ENCODE measurements around the gene MIB2. TPM values are rescaled to one million over a fixed set of nuclear protein-coding genes. Genes with fewer than 3 reads are reported as not detected.
A peak's percentile ranks its signal among the peaks of the same experiment; 100 is the strongest.
"Not testable (repeated sequence)": the region's sequence is repeated elsewhere in the genome, so short reads cannot be mapped to it uniquely, and the experiment has no call there.

The MIB2 gene
- total RNA-seq, 1 donor from 2014 or later = 65.1 TPM

DNA sequence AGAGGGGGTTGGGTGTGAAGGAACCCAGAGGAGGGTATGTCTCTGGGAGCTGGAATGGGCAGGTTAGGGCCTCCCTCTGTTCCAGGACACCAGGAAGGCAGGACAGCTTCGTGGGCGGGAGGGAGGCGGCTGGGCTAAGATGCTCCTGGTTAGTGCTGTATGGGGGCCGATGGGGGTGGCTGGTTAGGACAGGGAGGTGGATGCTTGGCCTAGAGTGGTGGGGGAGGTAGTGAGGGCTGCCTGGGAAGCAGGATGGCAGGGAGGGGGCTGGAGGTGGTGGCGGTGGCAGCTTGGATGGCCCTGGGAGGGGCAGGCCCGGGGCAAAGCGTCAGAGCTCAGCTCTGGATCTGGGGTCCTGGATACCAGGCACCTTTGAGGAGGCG is 10.5 kb downstream of the MIB2 start:
- no peak for ATAC-seq
- no peak for DNase-seq (ENCODE audit: low spot score)

GRCh38 chr1:1626207-1627141 is 11.2 kb downstream of the MIB2 start:
- ATAC-seq (no peak), DNase-seq (ENCODE audit: low spot score) (peak; percentile 45)

DNA sequence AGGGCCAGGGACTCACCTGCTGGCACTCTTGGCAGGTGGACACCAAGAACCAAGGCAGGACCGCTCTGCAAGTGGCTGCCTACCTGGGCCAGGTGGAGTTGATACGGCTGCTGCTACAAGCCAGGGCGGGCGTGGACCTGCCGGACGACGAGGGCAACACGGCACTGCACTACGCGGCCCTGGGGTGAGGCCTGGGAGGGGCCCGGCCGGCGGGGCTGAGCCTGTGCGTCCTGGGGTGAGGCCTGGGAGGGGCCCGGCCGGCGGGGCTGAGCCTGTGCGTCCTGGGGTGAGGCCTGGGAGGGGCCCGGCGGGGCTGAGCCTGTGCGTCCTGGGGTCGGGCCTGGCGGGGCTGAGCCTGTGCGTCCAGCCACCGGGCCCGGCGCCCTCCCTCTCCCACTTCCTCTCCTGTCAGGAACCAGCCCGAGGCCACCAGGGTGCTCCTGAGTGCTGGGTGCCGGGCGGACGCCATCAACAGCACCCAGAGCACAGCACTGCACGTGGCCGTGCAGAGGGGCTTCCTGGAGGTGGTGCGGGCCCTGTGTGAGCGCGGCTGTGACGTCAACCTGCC is 12.0 kb downstream of the MIB2 start:
- ATAC-seq (no peak), DNase-seq (ENCODE audit: low spot score) (peak; percentile 42)

DNA sequence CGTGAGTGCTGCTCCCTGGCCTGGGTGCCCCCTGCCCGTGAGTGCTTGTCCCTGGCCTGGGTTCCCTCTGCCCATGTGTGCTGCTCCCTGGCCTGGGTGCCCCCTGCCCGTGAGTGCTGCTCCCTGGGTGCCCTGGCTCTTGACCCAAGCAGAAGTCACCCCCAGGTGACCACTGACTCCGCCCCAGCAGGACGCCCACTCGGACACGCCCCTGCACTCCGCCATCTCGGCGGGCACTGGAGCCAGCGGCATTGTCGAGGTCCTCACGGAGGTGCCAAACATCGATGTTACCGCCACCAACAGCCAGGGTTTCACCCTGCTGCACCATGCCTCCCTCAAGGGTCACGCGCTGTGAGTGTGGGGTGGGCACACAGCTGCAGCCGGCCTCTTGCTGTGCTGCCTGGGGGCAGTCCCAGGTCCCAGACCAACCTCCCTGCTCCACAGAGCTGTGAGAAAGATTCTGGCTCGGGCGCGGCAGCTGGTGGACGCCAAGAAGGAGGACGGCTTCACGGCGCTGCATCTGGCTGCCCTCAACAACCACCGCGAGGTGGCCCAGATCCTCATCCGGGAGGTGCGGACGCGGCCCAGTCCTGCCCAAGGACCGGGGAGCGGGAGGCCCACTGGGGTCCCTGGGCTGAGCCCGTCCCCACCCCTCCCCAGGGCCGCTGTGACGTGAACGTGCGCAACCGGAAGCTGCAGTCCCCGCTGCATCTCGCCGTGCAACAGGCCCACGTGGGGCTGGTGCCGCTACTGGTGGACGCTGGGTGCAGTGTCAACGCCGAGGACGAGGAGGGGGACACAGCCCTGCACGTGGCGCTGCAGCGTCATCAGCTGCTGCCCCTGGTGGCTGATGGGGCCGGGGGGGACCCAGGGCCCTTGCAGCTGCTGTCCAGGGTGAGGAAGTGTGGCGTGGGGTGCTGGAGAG is 12.8 kb downstream of the MIB2 start:
- no peak for ATAC-seq
- DNase-seq (ENCODE audit: low spot score) = no peak

- no peak for ATAC-seq
- no peak for DNase-seq (ENCODE audit: low spot score)
Measured at GRCh38 chr1:1628754-1629429, 13.6 kb downstream of the MIB2 start.

DNA sequence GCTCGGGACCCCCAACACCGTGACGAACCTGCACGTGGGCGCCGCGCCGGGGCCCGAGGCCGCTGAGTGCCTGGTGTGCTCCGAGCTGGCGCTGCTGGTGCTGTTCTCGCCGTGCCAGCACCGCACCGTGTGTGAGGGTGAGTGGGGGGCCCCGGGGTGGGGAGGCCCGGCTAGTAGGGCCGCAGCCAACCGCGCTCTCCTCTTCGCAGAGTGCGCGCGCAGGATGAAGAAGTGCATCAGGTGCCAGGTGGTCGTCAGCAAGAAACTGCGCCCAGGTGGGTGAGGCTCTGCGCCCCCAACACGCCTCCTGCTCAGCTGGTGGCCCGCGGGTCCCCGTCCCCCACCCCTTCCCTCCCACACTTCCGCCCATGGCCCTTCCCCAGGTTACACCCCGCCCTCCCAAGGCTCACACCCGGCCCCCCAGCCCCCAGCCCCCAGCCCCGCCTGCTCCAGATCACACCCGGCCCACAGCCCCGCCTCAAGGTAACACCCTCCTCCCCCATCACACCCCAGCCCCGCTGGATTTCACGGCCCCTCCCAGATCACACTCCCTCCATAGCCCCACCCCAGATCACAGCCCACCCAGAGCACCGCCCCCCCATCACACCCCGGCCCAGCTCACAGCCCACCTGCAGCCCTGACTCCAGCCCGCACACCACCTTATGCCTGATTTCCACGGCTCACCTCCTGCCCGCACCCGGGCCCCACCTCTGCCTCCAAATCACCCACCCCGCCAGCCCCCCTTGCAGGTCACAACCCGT is 14.3 kb downstream of the MIB2 start:
- DNase-seq (ENCODE audit: low spot score) (no peak), ATAC-seq (no peak)

DNA sequence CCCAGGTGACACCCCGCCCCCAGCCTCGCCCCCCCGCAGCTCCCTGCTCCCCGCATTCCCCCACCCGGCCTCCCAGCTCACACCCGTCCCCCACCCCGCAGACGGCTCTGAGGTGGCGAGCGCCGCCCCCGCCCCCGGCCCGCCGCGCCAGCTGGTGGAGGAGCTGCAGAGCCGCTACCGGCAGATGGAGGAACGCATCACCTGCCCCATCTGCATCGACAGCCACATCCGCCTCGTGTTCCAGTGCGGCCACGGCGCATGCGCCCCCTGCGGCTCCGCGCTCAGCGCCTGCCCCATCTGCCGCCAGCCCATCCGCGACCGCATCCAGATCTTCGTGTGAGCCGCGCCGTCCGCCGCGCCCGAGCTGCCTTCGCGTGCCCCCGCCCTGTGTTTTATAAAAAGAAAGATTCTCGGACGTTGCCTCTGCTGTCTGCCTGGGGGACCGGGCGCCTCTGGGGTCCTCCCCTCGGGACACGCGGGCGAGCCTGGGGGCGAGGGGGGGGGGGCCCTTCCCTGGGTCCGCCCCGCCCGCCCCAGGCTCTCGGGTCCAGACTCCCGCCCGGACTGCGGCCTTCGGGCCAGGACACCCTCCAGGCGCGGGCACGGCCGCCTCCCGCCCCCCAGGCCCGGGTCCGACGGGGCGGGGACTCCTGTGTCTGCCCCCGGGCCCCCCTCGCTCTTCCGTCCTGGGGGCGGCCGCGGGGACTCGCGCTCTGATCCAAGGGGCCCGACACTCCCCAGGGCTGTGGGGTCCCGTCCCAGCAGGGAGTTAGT is 15.1 kb downstream of the MIB2 start:
- DNase-seq (ENCODE audit: low spot score) (peak; percentile 51), ATAC-seq (peak; percentile 5)

DNA sequence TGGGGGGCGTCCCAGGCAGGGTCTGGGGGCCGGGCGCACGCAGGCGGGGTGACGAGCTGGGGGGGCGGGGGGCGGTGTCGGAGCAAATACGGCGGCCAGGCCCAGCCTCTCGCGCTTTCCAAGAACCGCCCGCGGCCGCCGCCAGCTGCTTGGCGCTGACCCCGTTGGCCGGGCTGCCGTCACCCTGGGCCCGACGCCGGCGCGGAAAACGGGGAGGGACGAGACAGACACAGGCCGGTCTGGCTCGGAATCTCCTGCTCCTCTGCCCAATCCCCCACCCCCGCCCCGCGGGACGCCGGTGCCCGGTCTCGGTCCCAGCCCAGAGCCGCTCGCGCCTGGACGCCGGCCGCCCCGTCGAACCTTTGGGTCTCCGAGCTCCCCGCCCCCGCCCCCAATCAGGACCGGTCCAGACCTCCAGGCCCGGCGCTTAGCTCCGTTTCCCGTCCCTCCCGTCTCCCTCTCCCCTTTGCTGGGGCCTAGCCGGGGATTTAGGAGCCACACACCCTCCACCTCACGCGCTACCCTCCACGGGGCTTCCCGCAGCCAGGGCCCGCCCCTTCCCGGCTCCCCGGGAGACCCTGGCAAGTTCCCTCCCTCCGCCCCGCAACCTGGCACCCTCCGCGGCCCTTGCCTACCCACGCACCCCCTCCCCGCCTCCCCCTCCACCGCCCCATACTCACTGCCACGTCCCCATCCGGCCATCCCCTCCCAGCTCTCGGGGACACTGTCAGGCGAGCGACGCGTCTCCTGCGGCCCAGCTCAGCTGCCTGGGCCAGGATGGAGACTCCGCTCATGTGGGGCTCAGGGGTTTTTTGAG is 15.9 kb downstream of the MIB2 start:
- ATAC-seq = peak; percentile 66
- peak; percentile 67 for DNase-seq (ENCODE audit: low spot score)

DNA sequence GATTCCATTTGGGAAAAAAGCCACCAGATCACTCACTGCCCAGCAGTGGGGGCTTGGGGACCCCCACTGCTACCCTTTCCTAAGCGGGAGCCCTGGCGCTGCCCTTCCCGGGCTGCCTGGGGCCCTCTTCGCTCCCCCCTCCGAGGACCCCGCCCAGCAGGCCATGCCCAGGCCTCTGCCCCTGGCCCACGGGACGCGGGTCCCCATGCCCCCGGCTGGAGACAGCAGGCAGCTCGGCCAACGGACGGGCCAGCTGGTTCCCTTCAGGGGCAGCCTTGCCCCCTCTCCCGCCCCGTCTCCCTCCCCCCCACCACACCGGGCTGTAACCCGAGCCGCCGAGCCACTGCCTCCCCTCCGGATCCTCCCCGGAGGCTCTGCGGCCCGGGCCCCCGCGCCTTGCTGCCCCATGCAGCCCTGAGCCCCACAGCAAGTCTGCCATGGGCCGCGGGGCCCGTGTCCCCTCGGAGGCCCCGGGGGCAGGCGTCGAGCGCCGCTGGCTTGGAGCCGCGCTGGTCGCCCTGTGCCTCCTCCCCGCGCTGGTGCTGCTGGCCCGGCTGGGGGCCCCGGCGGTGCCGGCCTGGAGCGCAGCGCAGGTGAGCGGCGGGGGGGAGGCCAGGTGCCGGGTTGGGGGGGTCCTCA is 16.6 kb downstream of the MIB2 start, which contains the start of gene MMP23B:
MMP23B (plus strand) TSS at position 392 of the 639 bp plus-strand sequence; CDS start at position 438, 46 bp downstream.
- DNase-seq (ENCODE audit: low spot score) = peak; percentile 43
- ATAC-seq = no peak

DNA sequence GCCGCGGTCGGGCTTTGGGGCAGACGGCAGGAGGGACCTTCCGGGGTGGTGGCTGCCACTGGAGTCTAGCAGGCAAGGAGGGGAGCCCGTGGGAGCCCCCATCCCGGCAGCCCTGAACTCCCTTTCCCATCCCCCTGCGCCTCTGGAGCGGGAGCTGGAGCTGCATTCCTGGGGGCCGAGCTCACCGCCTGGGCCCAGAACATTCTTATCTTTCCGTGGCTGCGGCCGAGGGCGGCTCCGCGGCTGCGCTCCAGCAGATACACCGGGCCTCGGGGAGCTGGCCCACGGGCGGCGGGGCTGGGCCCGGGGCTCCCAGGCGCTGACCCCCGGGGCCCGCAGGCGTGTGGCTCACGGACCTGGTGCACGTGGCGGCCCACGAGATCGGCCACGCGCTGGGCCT is 18.1 kb downstream of the MIB2 start:
- ATAC-seq; DNase-seq (ENCODE audit: low spot score): not testable (repeated sequence)

GRCh38 chr1:1634613-1635012 is 19.3 kb downstream of the MIB2 start:
- DNase-seq (ENCODE audit: low spot score) = peak; percentile 34
- not testable (repeated sequence) for ATAC-seq

GRCh38 chr1:1636621-1637478 is 21.6 kb downstream of the MIB2 start:
- peak; percentile 40 for DNase-seq (ENCODE audit: low spot score)
- ATAC-seq = not testable (repeated sequence)

DNA sequence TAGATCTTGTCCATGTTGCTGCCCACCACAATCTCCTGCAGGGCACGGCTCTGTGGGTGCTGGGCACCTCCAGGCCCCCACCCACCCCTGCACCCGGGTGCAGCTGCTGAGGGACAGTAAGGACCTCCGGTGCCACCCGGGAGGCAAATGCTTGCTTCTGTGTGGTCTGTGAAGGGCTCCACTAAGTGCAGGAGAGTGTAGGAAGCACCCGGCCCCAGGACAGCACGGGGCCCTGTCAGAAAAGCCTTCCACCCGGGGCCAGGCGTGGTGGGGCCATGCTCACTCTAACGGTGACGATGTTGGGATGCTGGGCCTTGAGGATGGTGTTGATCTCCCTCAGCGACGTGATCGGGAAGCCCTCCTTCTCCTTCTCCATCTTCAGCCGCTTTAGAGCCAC is 22.2 kb downstream of the MIB2 start:
- DNase-seq (ENCODE audit: low spot score) = peak; percentile 32
- ATAC-seq = not testable (repeated sequence)

GRCh38 chr1:1638528-1638927 is 23.2 kb downstream of the MIB2 start:
- not testable (repeated sequence) for ATAC-seq

GRCh38 chr1:1639368-1639767 is 24.1 kb downstream of the MIB2 start:
- ATAC-seq = not testable (repeated sequence)
- DNase-seq (ENCODE audit: low spot score) = peak; percentile 11

More at GRCh38 chr1:1638528-1638927, 23.2 kb downstream of the MIB2 start:
- peak; percentile 22 for DNase-seq (ENCODE audit: low spot score)

GRCh38 chr1:1640081-1640480 is 24.8 kb downstream of the MIB2 start:
- peak; percentile 29 for DNase-seq (ENCODE audit: low spot score)

More at GRCh38 chr1:1640081-1640480, 24.8 kb downstream of the MIB2 start:
- ATAC-seq = not testable (repeated sequence)

All from left lobe of liver (tissue), 2 donors.